HAP-1 (cell line): ENCODE results near the gene DIS3L2.
"Not testable (repeated sequence)": the region's sequence is repeated elsewhere in the genome, so short reads cannot be mapped to it uniquely, and the experiment has no call there.

Source experiments
- DNase-seq, 2 experiments: peaks; one replicate each; pipeline ENCODE4 v3.0.0-alpha.2; 2016 to 2020; ENCODE audit warnings: low spot score in 2 of 2
- H3K27me3 ChIP-seq: fragments of 250-450 bp; sonication (Bioruptor Pico); 2 replicates; pipeline ENCODE4 v1.5.1; 2020; ENCODE audit warnings: low read depth, mild to moderate bottlenecking, moderate library complexity
- H3K36me3 ChIP-seq: fragments of 250-450 bp; sonication (Bioruptor Pico); replicated peaks from 2 replicates; pipeline ENCODE4 v1.5.1; 2020; ENCODE audit warnings: mild to moderate bottlenecking
- H3K4me1 ChIP-seq: fragments of 250-450 bp; sonication (Bioruptor Pico); 2 replicates; pipeline ENCODE4 v1.5.1; 2020; ENCODE audit warnings: mild to moderate bottlenecking
- H3K4me3 ChIP-seq: fragments of 250-450 bp; sonication (Bioruptor Pico); 2 replicates; pipeline ENCODE4 v1.5.1; 2020; ENCODE audit warnings: mild to moderate bottlenecking, moderate library complexity
- H3K9me3 ChIP-seq: fragments of 250-450 bp; sonication (Bioruptor Pico); 2 replicates; pipeline ENCODE4 v1.5.1; 2020; ENCODE audit warnings: mild to moderate bottlenecking, moderate library complexity
- in situ Hi-C: fragments of 300-500 bp; cut with MboI; formaldehyde crosslinking; loops from 3 replicates; pipeline ENCODE4 v1.14.3; 2020; ENCODE audit warnings: low sequenced_read_pairs, inconsistent platforms, mixed read lengths

The DIS3L2 gene

GRCh38 chr2:231932985-231933915, 28.3 kb upstream of the DIS3L2 start:
- H3K36me3 ChIP-seq: no peaks in the 10 kb centered on the region
- in situ Hi-C loops: no loop called here
- H3K4me1 ChIP-seq: no peaks in the 10 kb centered on the region
- H3K27me3 ChIP-seq: no peaks in the 10 kb centered on the region
- no peak overlapping the region for H3K4me3 ChIP-seq
- no peaks in the 10 kb centered on the region for H3K9me3 ChIP-seq
- no peak for DNase-seq

GRCh38 chr2:231933916-231934401, 27.6 kb upstream of the DIS3L2 start:
- no peaks in the 10 kb centered on the region for H3K4me1 ChIP-seq
- no peaks in the 10 kb centered on the region for H3K36me3 ChIP-seq
- H3K27me3 ChIP-seq: no peaks in the 10 kb centered on the region
- H3K9me3 ChIP-seq: no peaks in the 10 kb centered on the region
- no peak overlapping the region for H3K4me3 ChIP-seq
- DNase-seq: no peak
- in situ Hi-C loops: no loop called here

- in situ Hi-C loops: no loop called here
- no peaks in the 10 kb centered on the region for H3K27me3 ChIP-seq
- no peaks in the 10 kb centered on the region for H3K36me3 ChIP-seq
- H3K4me3 ChIP-seq: no peak overlapping the region
- no peaks in the 10 kb centered on the region for H3K4me1 ChIP-seq
- H3K9me3 ChIP-seq: no peaks in the 10 kb centered on the region
- DNase-seq: no peak
These were observed 26.9 kb upstream of the DIS3L2 start for GRCh38 chr2:231934441-231935206.

GRCh38 chr2:231935207-231935524, 26.3 kb upstream of the DIS3L2 start:
- in situ Hi-C loops: no loop called here
- no peak for DNase-seq
- Histone ChIP-seq H3K36me3 (no peaks in the 10 kb centered on the region), H3K9me3 (no peaks in the 10 kb centered on the region), H3K4me3 (no peak overlapping the region), H3K4me1 (no peaks in the 10 kb centered on the region), H3K27me3 (no peaks in the 10 kb centered on the region)

DNA sequence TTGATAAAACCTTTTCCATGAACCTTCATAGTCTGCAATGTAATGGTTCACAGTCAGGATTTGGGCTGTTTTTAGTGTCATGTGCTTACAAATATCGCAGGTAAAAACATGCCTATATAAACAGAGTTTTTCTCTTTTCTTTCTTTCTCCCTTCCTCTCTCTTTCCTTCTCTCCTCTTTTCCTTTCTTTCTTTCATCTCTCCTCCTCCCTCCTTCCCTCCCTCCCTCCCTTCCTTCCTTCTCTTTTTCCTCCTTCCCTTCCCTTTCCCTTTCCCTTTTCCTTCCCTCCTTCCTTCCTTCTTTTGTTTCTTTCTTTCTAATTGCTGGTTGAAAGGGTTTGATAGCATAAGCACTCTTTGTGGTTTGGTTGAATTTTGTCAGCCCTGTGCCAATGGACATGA, 25.7 kb upstream of the DIS3L2 start:
- H3K4me1 ChIP-seq: no peaks in the 10 kb centered on the region
- in situ Hi-C loops: no loop called here

GRCh38 chr2:231936491-231936890, 25.0 kb upstream of the DIS3L2 start:
- in situ Hi-C loops: no loop called here
- Histone ChIP-seq H3K4me1 (no peaks in the 10 kb centered on the region), H3K27me3 (no peaks in the 10 kb centered on the region), H3K36me3 (no peaks in the 10 kb centered on the region), H3K9me3 (no peaks in the 10 kb centered on the region), H3K4me3 (no peak overlapping the region)
- DNase-seq: no peak

More for the DNA sequence above, 25.7 kb upstream of the DIS3L2 start:
- Histone ChIP-seq H3K27me3 (no peaks in the 10 kb centered on the region), H3K9me3 (no peaks in the 10 kb centered on the region), H3K36me3 (no peaks in the 10 kb centered on the region), H3K4me3 (no peak overlapping the region)
- no peak for DNase-seq

GRCh38 chr2:231937057-231937456, 24.5 kb upstream of the DIS3L2 start:
- DNase-seq: no peak
- Histone ChIP-seq H3K36me3 (no peaks in the 10 kb centered on the region), H3K4me1 (no peaks in the 10 kb centered on the region), H3K4me3 (no peak overlapping the region), H3K27me3 (no peaks in the 10 kb centered on the region), H3K9me3 (no peaks in the 10 kb centered on the region)
- in situ Hi-C loops: no loop called here

GRCh38 chr2:231939022-231939421, 22.5 kb upstream of the DIS3L2 start:
- no peaks in the 10 kb centered on the region for H3K4me1 ChIP-seq
- DNase-seq: no peak
- no peaks in the 10 kb centered on the region for H3K9me3 ChIP-seq
- no peaks in the 10 kb centered on the region for H3K36me3 ChIP-seq
- H3K4me3 ChIP-seq: no peak overlapping the region
- no peaks in the 10 kb centered on the region for H3K27me3 ChIP-seq
- in situ Hi-C loops: no loop called here

DNA sequence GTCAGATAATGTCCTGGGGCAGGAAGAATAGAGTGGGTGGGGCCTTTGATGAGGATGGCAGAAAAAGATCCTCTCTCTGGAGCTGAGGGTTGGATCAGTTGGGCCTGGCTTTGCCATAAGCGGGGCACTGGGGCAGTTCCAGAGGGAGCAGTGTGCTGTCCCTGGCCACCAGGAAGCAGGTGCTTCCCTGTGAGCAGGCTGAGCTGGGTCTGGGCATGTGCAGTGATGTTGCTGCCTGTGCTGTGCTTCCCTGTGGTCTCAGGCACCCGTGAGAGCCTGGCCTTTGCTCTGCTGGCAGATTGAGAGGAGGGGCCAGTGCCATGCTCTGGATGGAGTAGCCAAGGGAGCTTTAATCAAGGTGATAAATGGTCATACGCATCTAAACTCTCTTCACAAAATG, 20.7 kb upstream of the DIS3L2 start:
- H3K27me3 ChIP-seq: no peaks in the 10 kb centered on the region
- no peaks in the 10 kb centered on the region for H3K4me1 ChIP-seq
- no peak for DNase-seq
- no peak overlapping the region for H3K4me3 ChIP-seq
- H3K9me3 ChIP-seq: no peaks in the 10 kb centered on the region
- in situ Hi-C loops: no loop called here
- no peaks in the 10 kb centered on the region for H3K36me3 ChIP-seq

- Histone ChIP-seq H3K4me1 (no peaks in the 10 kb centered on the region), H3K36me3 (no peaks in the 10 kb centered on the region), H3K9me3 (no peaks in the 10 kb centered on the region), H3K27me3 (no peaks in the 10 kb centered on the region), H3K4me3 (no peak overlapping the region)
- no peak for DNase-seq
- in situ Hi-C loops: no loop called here
These were observed 19.8 kb upstream of the DIS3L2 start for GRCh38 chr2:231941673-231942072.

DNA sequence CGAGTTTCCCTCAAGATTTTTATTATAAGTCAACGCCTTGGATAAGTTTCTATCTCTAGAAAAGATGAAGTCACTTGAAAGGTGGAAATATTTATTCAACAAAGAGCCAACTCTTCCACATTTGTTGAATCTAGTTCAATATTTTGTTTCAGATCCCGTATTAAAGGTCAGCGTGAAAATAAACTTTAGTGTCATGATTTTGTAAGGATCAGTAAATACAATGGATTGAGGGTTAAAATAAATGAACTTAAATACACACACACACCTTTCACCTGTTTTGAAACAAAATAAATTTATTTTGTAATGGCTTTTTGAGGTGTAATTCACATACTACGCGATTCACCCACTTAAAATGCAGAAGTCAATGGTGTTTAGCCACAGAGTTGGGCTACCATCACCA, 19.3 kb upstream of the DIS3L2 start:
- in situ Hi-C loops: no loop called here
- DNase-seq: no peak
- no peaks in the 10 kb centered on the region for H3K27me3 ChIP-seq
- H3K9me3 ChIP-seq: no peaks in the 10 kb centered on the region
- no peaks in the 10 kb centered on the region for H3K4me1 ChIP-seq
- no peaks in the 10 kb centered on the region for H3K36me3 ChIP-seq
- no peak overlapping the region for H3K4me3 ChIP-seq

- Histone ChIP-seq H3K4me3 (no peak overlapping the region), H3K4me1 (no peaks in the 10 kb centered on the region), H3K9me3 (peaks cover 4% of the 10 kb centered on the region; the same call in 1 of the 2 replicates), H3K27me3 (0 out of 2 replicates have a peak, but pooled peaks cover 6% of the 10 kb centered on the region), H3K36me3 (no peaks in the 10 kb centered on the region)
- no peak for DNase-seq
- in situ Hi-C loops: no loop called here
These were observed 15.2 kb upstream of the DIS3L2 start for GRCh38 chr2:231946241-231946814.

DNA sequence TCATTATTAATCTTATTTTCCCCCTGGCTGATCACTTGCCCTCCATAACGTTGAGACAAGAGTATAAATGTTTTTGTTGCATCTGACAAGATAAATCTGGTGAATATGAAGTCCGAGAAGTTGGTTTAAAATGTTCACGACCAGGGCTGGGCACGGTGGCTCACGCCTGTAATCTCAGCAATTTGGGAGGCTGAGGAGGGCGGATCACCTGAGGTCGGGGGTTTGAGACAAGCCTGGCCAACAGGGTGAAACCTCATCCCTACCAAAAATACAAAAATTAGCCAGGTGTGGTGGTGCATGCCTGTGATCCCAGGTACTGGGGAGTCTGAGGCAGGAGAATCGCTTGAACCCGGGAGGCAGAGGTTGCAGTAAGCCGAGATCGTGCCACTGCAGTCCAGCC, 14.4 kb upstream of the DIS3L2 start:
- H3K27me3 ChIP-seq, H3K36me3 ChIP-seq, H3K4me3 ChIP-seq, DNase-seq, in situ Hi-C loops, H3K4me1 ChIP-seq, H3K9me3 ChIP-seq: not testable (repeated sequence)

- DNase-seq: no peak
- H3K9me3 ChIP-seq: peaks cover 7% of the 10 kb centered on the region; the same call in 1 of the 2 replicates
- H3K27me3 ChIP-seq: 0 out of 2 replicates have a peak, but pooled peaks cover 7% of the 10 kb centered on the region
- in situ Hi-C loops: no loop called here
- H3K4me3 ChIP-seq: no peak overlapping the region
- H3K4me1 ChIP-seq: no peaks in the 10 kb centered on the region
- no peaks in the 10 kb centered on the region for H3K36me3 ChIP-seq
These were observed 13.8 kb upstream of the DIS3L2 start for GRCh38 chr2:231947694-231948093.
